ENCODE data around the gene SBDS. TPM values are rescaled to one million over a fixed set of nuclear protein-coding genes. Genes with fewer than 3 reads are reported as not detected.

SBDS gene
- total RNA-seq, 2 experiments from 2014 or later: 43.2 to 100 TPM

GRCh38 chr7:66964411-66964810, 31.0 kb downstream of the SBDS start:
- H3K4me3 ChIP-seq (ENCODE audit: low read depth, low read length, poor library complexity, severe bottlenecking): no peak overlapping the region
- H2AFZ ChIP-seq (ENCODE audit: low read length): no peak overlapping the region
- CTCF ChIA-PET (ENCODE audit: unreplicated experiment): no interaction called here
- no peak for DNase-seq (ENCODE audit: low spot score)
- intact Hi-C loops (cut with micrococcal nuclease; ENCODE audit: unreplicated experiment): no loop called here
- POLR2A ChIA-PET: interaction anchor here (0.6 to 0.7 kb wide), 2 partner anchors 58 to 438 kb away, joined by 3 read pairs; no protein-coding TSS in a partner anchor
- BruUV-seq (replicated peaks): no TSS peak
- no peaks in the 10 kb centered on the region for H4K20me1 ChIP-seq (ENCODE audit: insufficient read depth, low read length)
- H3K4me1 ChIP-seq (ENCODE audit: insufficient read depth, low read length, poor library complexity, severe bottlenecking): no peaks in the 10 kb centered on the region
- no peaks in the 10 kb centered on the region for H3K9me3 ChIP-seq (ENCODE audit: low read length)
- no peak overlapping the region for H3K4me2 ChIP-seq (ENCODE audit: low read length)
- no peak overlapping the region for H3K27ac ChIP-seq (ENCODE audit: low read depth, low read length, poor library complexity, severe bottlenecking)
- TF ChIP-seq EZH2phosphoT487 (IDR thresholded peaks at IDR 0.05; ENCODE audit: borderline replicate concordance, low read depth, low read length): no peak
- TF ChIP-seq, protein P1, sequence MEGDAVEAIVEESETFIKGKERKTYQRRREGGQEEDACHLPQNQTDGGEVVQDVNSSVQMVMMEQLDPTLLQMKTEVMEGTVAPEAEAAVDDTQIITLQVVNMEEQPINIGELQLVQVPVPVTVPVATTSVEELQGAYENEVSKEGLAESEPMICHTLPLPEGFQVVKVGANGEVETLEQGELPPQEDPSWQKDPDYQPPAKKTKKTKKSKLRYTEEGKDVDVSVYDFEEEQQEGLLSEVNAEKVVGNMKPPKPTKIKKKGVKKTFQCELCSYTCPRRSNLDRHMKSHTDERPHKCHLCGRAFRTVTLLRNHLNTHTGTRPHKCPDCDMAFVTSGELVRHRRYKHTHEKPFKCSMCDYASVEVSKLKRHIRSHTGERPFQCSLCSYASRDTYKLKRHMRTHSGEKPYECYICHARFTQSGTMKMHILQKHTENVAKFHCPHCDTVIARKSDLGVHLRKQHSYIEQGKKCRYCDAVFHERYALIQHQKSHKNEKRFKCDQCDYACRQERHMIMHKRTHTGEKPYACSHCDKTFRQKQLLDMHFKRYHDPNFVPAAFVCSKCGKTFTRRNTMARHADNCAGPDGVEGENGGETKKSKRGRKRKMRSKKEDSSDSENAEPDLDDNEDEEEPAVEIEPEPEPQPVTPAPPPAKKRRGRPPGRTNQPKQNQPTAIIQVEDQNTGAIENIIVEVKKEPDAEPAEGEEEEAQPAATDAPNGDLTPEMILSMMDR (conservative IDR thresholded peaks at IDR 0.05; ENCODE audit: low read length): no peak
- H3K36me3 ChIP-seq (ENCODE audit: insufficient read depth, low read length): peaks cover 27% of the 10 kb centered on the region
- no peaks in the 10 kb centered on the region for H3K79me2 ChIP-seq (ENCODE audit: insufficient read depth, low read depth, low read length)
- H3K9me2 ChIP-seq (ENCODE audit: insufficient read depth, low read length): no peaks in the 10 kb centered on the region

GRCh38 chr7:66961096-66961495, 34.3 kb downstream of the SBDS start:
- Histone ChIP-seq H3K36me3 (ENCODE audit: insufficient read depth, low read length) (peaks cover 60% of the 10 kb centered on the region), H3K4me3 (ENCODE audit: low read depth, low read length, poor library complexity, severe bottlenecking) (no peak overlapping the region), H3K9me3 (ENCODE audit: low read length) (no peaks in the 10 kb centered on the region), H2AFZ (ENCODE audit: low read length) (no peak overlapping the region), H3K79me2 (ENCODE audit: insufficient read depth, low read depth, low read length) (no peaks in the 10 kb centered on the region), H3K4me2 (ENCODE audit: low read length) (no peak overlapping the region), H3K4me1 (ENCODE audit: insufficient read depth, low read length, poor library complexity, severe bottlenecking) (no peaks in the 10 kb centered on the region), H3K27ac (ENCODE audit: low read depth, low read length, poor library complexity, severe bottlenecking) (no peak overlapping the region), H3K9me2 (ENCODE audit: insufficient read depth, low read length) (no peaks in the 10 kb centered on the region), H4K20me1 (ENCODE audit: insufficient read depth, low read length) (no peaks in the 10 kb centered on the region)
- POLR2A ChIA-PET: interaction anchor here (0.6 kb wide), 1 partner anchor 25 kb away, joined by 3 read pairs; no protein-coding TSS in a partner anchor
- TF ChIP-seq EZH2phosphoT487 (IDR thresholded peaks at IDR 0.05; ENCODE audit: borderline replicate concordance, low read depth, low read length): no peak
- TF ChIP-seq, protein P1 (conservative IDR thresholded peaks at IDR 0.05; ENCODE audit: low read length): no peak
- CTCF ChIA-PET (ENCODE audit: unreplicated experiment): no interaction called here
- BruUV-seq (replicated peaks): no TSS peak
- intact Hi-C loops (cut with micrococcal nuclease; ENCODE audit: unreplicated experiment): no loop called here
- no peak for DNase-seq (ENCODE audit: low spot score)

GRCh38 chr7:66960192-66960591, 35.2 kb downstream of the SBDS start:
- intact Hi-C loops (cut with micrococcal nuclease; ENCODE audit: unreplicated experiment): no loop called here

More at GRCh38 chr7:66960192-66960591, 35.2 kb downstream of the SBDS start:
- H3K4me3 ChIP-seq (ENCODE audit: low read depth, low read length, poor library complexity, severe bottlenecking): no peak overlapping the region
- H2AFZ ChIP-seq (ENCODE audit: low read length): no peak overlapping the region
- ChIA-PET POLR2A (no interaction called here), CTCF (ENCODE audit: unreplicated experiment) (no interaction called here)
- H3K36me3 ChIP-seq (ENCODE audit: insufficient read depth, low read length): peaks cover 69% of the 10 kb centered on the region
- H3K9me3 ChIP-seq (ENCODE audit: low read length): no peaks in the 10 kb centered on the region
- H3K79me2 ChIP-seq (ENCODE audit: insufficient read depth, low read depth, low read length): no peaks in the 10 kb centered on the region
- BruUV-seq (replicated peaks): no TSS peak
- H3K4me1 ChIP-seq (ENCODE audit: insufficient read depth, low read length, poor library complexity, severe bottlenecking): no peaks in the 10 kb centered on the region
- H3K9me2 ChIP-seq (ENCODE audit: insufficient read depth, low read length): no peaks in the 10 kb centered on the region
- no peak for DNase-seq (ENCODE audit: low spot score)
- H3K27ac ChIP-seq (ENCODE audit: low read depth, low read length, poor library complexity, severe bottlenecking): no peak overlapping the region
- no peaks in the 10 kb centered on the region for H4K20me1 ChIP-seq (ENCODE audit: insufficient read depth, low read length)
- TF ChIP-seq, protein P1 (conservative IDR thresholded peaks at IDR 0.05; ENCODE audit: low read length): no peak
- no peak for TF ChIP-seq EZH2phosphoT487 (IDR thresholded peaks at IDR 0.05; ENCODE audit: borderline replicate concordance, low read depth, low read length)
- H3K4me2 ChIP-seq (ENCODE audit: low read length): no peak overlapping the region

All from OCI-LY7 (cell line).